GM04504 (cell line): ENCODE measurements around the gene PRSS8.

Source experiments
- DNase-seq: peaks from one replicate; pipeline ENCODE4 v3.0.0-alpha.2; 2012; ENCODE audit warnings: low read depth

PRSS8 gene

DNA sequence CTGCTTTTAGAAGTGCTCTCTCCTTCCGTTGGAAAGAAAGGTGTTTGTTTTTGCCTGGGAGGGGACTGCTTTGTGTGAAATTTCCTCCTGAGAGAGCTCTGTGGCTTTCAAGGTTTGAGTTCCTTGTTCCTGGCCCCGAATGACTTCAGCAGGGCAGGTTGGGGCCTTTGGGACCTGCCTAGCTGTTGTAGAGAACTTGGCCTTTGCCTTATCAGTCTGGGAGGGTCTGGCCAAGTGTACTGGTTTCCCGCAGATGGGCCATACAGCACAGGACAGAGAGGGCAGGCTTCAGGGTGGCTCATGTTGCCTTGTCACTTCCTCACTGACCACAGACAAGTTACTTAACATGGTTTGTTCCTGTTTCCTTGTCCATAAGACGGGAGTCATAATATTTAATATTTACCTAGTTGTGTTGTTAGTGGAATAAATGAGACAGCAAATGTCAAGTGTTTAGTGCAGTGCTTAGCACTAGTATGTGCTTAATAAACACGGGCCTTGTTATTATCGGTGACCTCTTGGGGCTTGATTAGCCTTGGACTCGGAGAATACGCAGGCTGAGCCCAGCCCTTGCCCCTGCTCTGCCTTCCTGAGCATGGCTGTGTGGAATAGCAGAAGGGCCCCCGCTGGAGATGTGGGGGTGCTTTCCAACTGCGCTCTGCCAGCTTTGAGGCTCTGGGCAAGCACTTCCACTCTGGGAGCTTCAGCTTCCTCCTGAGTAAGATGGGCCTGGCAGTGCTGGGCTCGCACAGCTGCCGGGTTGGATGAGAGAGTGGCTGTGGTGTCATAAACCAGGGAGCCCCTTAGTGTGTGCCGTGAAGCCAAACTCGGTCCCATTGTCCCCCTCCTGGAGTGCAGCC, 6.6 kb downstream of the PRSS8 start:
- DNase-seq: no peak

DNA sequence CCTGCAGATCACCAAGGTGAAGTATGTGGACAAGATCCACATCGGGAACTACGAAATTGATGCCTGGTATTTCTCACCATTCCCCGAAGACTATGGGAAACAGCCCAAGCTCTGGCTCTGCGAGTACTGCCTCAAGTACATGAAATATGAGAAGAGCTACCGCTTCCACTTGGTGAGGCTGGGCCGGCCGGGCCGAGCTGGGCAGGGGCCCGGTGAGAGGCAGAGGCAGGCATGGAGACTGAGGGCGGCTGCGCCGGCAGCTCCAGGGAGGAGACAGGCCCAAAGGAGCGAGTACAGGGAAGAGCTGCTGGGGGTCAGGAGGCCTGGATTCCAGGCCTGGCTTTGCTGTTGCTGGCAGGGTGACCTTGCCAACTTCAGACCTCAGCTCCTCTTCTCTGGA, 8.3 kb downstream of the PRSS8 start:
- DNase-seq: no peak

DNA sequence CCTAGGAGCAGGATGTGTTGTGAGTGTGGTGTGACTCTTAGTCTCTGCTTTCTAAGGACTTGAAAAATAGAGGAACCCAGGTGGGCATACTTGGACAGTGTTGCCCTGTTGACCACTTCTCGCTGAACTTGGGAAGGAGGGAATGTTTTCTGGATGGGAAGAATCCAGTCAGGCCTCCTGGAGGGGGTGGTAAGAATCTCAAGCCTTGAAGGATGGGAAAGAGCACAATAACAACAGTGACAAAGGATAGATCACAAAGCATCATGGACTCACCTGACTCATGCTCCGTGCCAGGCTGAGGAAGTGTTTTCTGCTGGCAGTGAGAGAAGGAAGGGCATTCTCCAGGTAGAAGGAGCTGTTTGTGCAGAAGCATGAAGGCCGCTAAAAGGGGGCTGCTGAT, 9.7 kb downstream of the PRSS8 start:
- no peak for DNase-seq

DNA sequence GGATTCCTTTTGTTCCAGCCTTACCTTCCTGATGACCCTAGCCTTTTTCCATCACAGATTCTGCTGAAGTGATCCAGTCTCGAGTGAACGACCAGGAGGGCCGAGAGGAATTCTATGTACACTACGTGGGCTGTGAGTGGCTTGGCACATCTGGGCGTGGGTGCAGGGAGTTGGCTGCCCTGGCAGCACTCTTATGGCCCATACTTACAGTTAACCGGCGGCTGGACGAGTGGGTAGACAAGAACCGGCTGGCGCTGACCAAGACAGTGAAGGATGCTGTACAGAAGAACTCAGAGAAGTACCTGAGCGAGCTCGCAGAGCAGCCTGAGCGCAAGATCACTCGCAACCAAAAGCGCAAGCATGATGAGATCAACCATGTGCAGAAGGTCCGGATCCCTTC, 15.4 kb downstream of the PRSS8 start:
- no peak for DNase-seq

DNA sequence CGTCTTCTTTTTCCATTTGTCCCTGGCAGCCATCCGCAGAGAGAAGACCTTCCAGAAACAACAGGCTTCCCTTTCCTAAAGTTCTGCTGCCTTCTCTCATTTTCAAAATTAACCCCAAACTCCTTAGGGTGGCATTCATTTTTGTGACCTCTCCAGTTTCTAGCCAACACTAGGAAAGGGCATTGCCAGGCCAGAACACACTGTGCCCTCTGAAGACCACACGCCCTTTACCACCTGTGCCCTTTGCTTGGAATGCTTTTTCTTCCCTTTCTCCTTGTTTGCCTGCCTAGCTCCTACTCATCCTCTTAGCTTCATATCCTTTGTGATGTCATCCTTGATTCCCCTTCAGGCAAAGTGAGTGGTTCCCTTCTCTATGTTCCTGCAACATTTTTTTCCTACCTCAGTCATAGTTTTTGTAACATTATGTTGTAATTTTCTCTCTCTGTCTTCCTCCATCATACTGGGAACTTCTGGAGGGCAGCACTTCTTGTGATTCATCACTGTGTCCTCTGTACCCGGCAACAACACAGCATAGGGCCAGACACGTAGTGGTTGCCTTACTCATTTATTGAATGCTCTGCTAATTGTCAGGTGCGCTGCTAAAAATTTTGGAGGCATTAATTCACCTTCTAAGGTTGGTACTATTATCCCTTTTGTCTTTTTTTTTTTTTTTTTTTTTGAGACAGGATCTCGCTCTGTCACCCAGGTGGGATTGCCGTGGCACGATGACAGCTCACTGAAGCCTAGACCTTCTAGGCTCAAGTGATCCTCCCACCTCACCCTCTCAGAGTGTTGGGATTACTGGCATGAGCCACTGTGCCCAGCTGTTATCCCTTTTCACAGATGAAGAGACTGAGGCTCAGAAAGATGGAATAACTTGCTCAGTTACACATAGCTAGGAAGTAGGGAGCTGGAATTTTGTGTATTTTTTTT, 17.0 kb downstream of the PRSS8 start:
- DNase-seq: peak; percentile 60

DNA sequence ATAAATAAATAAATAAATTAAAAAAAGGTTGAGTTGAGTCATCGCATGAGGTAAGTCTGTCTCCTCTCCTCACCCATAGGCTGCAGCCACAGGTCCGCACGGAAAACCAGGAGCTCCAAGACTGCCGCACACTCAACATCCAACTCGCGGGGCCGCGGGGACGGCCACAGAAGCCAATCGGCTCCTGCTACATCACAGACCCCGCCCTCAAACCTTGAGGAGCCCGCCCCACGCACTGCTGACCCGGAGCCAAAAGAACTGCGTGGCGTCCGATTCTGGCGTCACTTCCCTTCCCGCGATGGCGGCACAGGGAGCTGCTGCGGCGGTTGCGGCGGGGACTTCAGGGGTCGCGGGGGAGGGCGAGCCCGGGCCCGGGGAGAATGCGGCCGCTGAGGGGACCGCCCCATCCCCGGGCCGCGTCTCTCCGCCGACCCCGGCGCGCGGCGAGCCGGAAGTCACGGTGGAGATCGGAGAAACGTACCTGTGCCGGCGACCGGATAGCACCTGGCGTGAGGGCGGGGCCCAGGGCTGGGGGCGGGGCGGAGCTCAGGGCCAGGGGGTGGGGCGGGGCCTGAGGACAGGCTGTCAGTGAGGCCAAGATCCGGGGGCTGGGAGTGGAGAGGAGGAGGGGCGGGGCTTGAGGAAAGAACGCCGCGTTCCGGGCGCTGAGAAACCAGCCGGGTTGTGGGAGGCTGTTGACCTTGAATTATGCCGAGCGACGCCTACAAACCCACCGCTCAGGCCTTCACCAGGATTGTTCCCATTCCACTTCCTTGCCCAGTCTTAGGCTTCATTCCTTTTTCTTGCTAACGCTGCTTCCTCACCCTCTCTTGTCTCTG, 17.9 kb downstream of the PRSS8 start, which contains the start of gene KAT8:
Gene KAT8, plus strand, starts transcription at position 281 of the 839 bp plus-strand sequence. Its CDS starts 18 bp downstream, at position 299.
- peak; percentile 95 for DNase-seq

DNA sequence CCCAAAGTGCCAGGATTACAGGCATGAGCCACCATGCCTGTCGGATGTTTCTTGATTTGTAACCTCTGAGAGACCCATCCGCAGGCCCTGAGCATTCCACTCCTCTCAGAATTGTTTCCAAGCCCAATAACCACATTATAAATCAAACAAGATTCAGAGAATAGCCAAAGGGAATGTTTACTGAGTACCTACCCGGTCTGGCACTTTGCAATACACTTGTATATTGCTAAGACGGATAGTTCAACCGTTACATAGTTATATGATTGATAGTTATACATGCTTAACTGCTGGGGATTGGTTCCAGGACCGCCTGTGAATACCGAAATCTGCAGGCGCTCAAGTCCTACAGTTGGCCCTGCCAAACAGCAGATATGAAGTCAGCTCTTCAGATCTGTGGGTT, 21.1 kb downstream of the PRSS8 start:
- no peak for DNase-seq

DNA sequence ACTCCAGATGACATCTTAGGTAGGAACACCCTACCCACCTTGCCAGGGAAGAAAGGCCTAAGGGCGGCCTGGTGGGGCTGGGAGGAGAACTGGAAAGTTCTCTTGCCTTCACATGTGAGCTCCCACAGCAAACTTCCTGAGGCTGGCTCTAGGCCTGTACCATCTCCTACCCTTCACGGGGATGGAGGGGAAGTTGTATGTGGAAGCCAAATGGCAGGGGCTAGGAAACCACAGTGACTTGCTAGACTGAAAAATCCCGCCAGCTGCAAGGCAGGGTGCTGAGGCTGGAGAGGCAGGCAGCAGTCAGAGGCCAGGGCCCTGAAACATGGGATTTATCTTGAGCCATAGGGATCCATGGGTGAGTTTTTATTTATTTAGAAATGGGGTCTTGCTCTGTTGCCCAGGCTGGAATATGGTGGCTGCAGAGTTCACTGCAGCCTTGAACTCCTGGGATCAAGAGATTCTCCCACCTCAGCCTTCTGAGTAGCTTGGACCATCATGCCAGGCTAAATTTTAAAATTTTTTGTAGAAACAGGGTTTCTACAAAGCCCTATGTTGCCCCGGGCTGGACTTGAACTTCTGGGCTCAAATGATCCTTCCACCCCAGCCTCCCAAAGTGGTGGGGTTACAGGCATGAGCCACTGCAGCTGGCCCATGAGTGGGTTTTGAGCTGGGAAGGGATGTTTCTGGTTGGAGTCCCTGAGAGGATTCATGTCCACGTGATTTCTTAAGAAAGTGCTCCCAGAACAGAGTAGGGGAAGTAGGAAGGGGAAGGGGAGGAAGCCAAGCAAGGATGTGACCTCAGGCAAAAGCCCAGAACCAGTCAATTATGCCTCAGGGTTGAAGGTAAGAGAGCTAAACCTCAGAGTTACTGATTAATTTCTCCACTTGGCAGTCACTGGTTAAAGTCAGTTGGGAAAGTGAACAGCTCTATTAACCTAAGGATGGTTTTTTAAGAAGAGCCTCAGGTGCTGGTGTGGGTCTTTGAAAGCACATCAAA, 22.1 kb downstream of the PRSS8 start:
- no peak for DNase-seq

DNA sequence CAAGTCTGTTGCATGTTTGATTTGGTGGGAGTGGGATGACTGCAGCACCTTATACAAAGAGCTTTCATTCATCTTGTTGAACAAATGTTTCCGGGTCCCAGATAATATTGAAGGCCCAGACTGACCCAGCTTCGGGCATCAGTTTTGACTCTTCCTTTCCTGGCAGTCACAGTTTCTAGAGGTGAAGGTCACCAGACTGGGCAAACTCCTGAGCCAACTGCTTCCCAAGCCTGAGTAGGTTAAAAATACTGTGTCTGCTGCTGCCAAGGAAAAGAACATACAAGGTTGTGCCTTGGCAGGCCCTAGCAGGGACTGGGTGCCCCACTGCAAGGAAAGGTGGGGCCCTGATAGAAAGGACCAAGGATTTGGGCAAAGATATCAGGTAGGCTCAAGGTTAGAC, 22.8 kb downstream of the PRSS8 start:
- no peak for DNase-seq

DNA sequence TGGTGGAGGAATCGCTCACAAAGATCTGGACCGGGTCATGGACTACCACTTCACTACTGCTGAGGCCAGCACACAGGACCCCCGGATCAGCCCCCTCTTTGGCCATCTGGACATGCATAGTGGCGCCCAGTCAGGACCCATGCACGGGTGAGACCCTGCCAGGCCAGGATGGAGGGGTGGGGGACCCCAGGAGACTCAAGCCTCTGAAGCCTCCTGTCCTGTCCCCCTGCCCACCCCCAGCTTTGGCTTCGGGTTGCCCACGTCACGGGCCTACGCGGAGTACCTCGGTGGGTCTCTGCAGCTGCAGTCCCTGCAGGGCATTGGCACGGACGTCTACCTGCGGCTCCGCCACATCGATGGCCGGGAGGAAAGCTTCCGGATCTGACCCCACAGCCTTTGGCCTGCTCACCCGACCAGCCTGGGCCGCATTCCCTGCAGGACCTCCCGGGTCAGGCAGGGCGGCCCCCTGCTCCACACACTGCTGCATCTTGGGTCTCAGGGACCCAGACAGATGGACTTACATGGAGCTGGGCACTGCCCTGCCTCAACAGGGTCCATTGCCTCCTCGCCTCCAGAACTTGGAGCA, 23.6 kb downstream of the PRSS8 start:
- no peak for DNase-seq

DNA sequence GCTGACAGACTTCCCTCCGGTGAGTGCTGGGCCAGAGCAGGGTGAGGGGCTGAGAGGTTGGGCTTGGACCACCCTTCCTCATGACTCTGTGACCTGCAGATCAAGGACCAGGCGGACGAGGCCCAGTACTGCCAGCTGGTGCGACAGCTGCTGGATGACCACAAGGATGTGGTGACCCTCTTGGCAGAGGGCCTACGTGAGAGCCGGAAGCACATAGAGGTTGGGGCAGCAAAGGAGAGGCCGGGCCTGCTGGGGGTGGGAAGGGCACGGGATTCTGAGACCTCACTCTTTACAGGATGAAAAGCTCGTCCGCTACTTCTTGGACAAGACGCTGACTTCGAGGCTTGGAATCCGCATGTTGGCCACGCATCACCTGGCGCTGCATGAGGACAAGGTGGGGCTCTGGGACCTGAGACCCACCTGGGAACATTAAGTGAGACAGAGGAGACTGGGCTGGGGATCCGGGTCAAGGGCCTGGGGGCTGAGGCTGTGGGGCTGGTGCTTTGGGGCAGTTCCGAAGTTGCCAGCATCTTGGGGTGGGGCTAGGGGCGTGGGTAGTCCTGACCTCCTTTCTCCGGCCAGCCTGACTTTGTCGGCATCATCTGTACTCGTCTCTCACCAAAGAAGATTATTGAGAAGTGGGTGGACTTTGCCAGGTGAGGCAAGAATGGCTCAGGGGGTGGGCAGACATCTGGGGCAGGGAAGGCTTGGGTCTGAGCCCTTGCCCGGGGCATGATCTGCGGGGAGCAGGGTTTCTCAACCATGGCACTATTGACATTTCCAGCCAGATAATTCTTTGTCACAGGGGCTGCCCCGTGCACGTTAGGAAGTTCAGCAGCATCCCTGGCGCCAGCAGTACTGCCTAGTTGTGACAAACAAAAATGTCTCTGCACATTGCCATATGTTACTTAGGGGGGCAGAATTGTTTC, 25.2 kb downstream of the PRSS8 start:
- DNase-seq: no peak

DNA sequence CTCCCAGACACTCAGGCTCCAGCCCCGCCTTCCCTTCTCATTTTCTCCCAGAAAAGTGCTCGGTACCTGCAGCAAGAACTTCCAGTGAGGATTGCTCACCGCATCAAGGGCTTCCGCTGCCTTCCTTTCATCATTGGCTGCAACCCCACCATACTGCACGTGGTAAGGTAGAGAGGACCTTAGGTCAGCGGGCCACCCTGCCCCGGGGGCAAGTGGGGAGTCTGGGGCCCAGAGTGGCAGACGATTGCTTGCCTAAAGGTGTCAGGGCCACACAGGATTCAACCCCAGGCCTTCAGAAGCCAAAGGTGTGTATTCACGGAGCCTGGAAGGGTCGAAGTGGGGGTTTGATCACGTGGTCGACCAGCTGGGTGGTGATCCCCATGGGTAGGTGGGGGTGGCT, 25.9 kb downstream of the PRSS8 start:
- DNase-seq: no peak

DNA sequence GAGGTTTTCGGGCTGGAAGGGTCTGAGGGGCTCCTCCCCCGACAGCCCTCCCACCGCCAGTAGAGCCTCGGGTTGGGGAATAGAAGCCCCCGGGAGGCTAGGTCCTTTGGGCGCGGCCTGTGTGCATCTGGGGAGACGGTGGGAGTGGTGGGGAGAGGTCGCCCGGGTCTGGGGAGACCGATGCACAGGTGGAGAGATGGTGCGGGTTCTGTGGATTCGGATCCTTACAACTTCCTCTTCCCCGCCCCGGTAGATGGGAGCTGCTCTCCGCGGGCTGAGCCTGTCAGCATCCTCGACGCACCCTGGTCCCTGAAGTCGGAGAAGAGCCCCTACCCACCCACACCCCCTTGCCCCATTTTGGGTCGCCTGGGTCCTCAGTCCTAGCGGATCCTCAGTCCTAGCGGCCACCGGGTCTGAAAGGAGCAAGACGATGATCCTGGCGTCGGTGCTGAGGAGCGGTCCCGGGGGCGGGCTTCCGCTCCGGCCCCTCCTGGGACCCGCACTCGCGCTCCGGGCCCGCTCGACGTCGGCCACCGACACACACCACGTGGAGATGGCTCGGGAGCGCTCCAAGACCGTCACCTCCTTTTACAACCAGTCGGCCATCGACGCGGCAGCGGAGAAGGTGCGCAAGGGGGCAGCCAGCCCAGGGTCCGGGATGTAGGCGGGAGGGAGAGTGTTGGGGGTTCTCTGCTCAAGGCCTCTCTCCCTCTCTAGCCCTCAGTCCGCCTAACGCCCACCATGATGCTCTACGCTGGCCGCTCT, 26.6 kb downstream of the PRSS8 start:
- no peak for DNase-seq

DNA sequence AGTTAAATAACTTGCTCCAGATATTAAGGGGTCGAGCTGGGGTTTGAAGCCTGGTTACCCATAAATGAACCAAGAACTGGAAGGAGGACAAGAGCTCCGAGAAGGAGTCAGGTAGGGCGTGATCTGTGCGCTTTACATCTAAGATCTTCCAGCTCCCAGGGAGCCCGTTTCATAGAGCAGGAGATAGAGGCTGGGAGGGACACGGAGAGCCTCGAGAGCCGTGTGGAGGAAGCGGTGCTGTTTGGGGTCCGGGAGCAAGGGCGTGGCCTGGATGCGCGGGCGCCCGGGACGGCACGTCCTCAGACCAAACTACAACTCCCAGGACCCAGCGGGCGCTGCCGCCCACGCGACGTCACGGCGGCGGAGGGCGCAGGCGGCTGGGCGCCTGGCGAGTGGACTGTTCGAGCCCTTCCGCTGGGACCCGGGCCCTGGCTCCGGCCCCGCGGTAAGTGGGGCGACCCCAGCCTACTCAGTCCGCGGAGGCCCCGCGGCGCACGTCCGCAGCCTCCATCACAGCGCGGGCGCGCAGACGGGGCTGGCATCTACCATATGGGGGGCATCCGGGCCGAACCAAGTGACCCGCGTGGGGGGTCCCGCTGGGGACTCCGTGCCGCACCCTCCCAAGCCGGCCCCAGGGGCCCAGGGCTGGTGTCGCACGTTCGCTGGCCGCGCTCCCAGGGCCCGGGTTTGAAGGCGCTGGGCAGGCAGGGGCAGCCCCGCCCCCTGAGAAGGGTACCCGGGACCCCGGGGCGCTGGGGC, 27.3 kb downstream of the PRSS8 start, which contains the start of gene BCKDK:
Gene BCKDK, plus strand, starts transcription at position 352 of the 759 bp plus-strand sequence. CDS start 838 bp downstream, outside the sequence.
- DNase-seq: peak; percentile 35

DNA sequence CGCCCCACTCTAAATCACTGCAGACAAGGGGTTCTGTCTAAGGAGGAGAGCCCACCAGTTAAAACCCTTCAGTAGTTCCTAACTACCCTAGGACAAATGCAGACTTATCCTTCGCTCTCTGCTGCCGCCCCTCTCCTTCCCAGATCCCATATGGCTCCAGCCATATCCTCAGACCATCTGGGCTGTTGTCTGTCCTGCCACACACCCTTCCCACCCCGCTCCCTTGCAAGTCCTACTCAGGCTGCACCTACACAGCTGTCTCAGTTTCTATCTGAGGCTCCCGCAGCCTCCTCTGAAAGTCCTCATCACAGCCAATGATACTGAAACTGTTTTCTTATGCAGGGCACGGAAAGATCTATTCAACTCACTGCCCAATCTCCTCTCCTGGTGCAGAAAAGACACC, 28.1 kb downstream of the PRSS8 start:
- DNase-seq: no peak

DNA sequence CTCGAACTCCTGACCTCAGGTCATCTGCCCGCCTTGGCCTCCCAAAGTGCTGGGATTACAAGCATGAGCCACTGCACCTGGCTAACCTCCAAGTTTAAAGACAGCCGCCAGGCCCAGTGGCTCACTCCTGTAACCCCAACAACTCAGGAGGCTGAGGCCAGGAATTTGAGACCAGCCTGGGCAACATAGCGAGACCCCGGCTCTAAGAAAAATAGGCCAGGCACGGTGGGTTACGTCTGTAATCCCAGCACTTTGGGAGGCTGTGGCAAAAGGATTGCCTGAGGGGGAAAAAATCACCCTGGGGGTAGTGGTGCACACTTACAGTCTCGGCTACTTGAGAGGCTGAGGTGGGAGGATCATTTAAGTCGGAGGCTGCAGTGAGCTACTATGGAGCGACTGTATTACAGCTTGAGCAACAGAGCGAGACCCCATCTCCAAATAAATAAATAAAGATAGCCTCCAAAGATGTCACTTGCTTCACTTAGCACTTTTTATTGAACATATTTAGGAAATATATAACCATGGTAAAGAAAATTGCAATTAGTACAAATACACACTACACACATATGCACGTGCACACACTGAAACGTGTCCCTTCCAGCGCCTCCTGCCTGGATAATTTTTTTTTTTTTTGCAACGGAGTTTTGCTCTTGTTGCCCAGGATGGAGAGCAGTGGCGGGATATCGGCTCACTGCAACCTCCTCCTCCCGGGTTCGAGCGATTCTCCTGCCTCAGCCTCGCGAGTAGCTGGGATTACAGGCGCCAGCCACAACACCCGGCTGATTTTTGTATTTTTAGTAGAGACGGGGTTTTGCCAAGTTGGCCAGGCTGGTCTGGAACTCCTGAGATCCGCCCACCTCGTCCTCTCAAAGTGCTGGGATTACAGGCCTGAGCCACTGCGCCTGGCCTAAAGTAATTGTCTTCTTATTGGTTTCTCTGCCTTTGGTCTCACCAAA, 28.7 kb downstream of the PRSS8 start:
- no peak for DNase-seq
